ENCODE data around the gene UBAC2.

DNA sequence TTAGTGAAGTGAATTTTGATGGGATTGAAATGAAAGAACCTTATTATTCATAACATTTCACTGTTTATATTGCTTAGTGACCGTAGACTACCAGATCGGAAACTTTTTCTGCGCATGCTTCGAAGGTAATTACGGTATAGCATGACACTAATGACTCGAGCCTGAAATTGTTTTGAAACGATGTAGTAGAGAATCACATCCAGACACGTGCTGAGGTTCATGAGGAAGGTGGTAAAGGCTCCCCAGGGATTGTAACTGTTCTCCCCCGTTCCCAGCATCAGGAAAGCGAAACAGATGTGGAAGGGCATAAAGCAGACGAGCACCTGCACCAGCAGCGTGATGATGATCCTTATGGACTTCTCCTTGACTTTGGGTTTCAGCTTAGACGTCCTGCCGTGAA, 54.2 kb downstream of the UBAC2 start:
- TF ChIP-seq EP300 (IDR thresholded peaks at IDR 0.05): no peak
- TF ChIP-seq, protein P1, sequence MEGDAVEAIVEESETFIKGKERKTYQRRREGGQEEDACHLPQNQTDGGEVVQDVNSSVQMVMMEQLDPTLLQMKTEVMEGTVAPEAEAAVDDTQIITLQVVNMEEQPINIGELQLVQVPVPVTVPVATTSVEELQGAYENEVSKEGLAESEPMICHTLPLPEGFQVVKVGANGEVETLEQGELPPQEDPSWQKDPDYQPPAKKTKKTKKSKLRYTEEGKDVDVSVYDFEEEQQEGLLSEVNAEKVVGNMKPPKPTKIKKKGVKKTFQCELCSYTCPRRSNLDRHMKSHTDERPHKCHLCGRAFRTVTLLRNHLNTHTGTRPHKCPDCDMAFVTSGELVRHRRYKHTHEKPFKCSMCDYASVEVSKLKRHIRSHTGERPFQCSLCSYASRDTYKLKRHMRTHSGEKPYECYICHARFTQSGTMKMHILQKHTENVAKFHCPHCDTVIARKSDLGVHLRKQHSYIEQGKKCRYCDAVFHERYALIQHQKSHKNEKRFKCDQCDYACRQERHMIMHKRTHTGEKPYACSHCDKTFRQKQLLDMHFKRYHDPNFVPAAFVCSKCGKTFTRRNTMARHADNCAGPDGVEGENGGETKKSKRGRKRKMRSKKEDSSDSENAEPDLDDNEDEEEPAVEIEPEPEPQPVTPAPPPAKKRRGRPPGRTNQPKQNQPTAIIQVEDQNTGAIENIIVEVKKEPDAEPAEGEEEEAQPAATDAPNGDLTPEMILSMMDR (IDR thresholded peaks at IDR 0.05): no peak

Data from sigmoid colon (tissue), 4 donors.